ENCODE measurements around the gene IFIH1.

DNA sequence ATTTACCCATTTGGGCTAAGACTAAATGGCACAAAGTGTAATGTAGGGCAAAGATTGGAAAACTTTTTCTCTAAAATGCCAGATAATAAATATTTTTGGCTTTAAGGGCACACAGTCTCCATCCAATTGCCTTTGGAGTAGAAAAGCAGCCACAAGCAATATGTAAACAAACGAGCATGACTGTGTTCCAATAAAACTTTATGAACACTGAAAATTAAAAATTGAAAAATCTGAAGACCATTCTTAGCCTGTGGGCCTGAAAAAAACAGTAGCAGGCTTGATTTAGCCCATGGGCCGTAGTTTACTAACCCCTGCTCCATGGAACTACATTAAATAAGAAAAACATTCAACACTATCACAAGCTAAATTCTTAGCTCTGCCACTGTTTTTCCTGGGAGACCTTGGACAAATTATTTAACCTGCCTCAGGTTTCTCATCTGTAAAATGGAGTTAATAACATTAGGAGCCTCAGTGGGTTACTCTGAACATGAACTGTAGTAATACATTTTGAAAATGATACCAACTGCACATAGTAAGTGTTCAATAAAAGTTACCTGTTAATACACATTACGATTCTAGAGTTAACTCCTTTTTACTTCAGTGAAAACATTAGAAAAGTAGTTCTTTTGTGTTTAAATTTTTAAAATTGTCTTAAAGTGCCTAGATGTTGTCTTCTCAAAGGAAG is 1.3 kb downstream of the IFIH1 start:
- TF ChIP-seq, protein P1, sequence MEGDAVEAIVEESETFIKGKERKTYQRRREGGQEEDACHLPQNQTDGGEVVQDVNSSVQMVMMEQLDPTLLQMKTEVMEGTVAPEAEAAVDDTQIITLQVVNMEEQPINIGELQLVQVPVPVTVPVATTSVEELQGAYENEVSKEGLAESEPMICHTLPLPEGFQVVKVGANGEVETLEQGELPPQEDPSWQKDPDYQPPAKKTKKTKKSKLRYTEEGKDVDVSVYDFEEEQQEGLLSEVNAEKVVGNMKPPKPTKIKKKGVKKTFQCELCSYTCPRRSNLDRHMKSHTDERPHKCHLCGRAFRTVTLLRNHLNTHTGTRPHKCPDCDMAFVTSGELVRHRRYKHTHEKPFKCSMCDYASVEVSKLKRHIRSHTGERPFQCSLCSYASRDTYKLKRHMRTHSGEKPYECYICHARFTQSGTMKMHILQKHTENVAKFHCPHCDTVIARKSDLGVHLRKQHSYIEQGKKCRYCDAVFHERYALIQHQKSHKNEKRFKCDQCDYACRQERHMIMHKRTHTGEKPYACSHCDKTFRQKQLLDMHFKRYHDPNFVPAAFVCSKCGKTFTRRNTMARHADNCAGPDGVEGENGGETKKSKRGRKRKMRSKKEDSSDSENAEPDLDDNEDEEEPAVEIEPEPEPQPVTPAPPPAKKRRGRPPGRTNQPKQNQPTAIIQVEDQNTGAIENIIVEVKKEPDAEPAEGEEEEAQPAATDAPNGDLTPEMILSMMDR (IDR thresholded peaks at IDR 0.05 in 4 of 5, conservative IDR thresholded peaks at IDR 0.05 in 1 of 5) = no peak
- no peak for TF ChIP-seq POLR2A (IDR thresholded peaks at IDR 0.05)

Data from gastrocnemius medialis (tissue), 4 donors.